HepG2 (cell line): ENCODE data around the gene SLC2A8. TPM values are rescaled to one million over a fixed set of nuclear protein-coding genes. Genes with fewer than 3 reads are reported as not detected.

Source experiments
- CBX5 ChIP-seq: sonication (generic); formaldehyde crosslinking; IDR thresholded peaks from 2 replicates; pipeline ENCODE4 v1.4.0; 2020; ENCODE audit warnings: missing genetic modification reagents, borderline replicate concordance
- FUBP1 ChIP-seq: sonication (generic); formaldehyde crosslinking; IDR thresholded peaks from 2 replicates; pipeline ENCODE4 v1.5.1; 2020; ENCODE audit warnings: missing genetic modification reagents, mild to moderate bottlenecking, borderline replicate concordance
- GFI1 ChIP-seq: sonication (generic); formaldehyde crosslinking; IDR thresholded peaks from 2 replicates; pipeline ENCODE4 v1.5.0; 2020; ENCODE audit warnings: missing genetic modification reagents, mild to moderate bottlenecking, borderline replicate concordance
- KLF6 ChIP-seq: IDR thresholded peaks from 2 replicates; pipeline ENCODE4 v1.8.0; 2016; ENCODE audit warnings: missing biosample characterization, missing genetic modification reagents
- MAFF ChIP-seq: IDR thresholded peaks from 2 replicates; pipeline ENCODE4 v1.6.1; 2011; ENCODE audit warnings: low read depth, low read length, improper control_type of control experiment
- MATR3 ChIP-seq: sonication (generic); formaldehyde crosslinking; IDR thresholded peaks from 2 replicates; pipeline ENCODE4 v1.4.0; 2020; ENCODE audit warnings: missing genetic modification reagents
- MED13 ChIP-seq: sonication (generic); formaldehyde crosslinking; IDR thresholded peaks from 2 replicates; pipeline ENCODE4 v1.5.0; 2020; ENCODE audit warnings: missing genetic modification reagents
- NR2F6 ChIP-seq, 2 experiments: IDR thresholded peaks; 2 replicates each; pipeline ENCODE4 v1.6.1; 2016; ENCODE audit warnings: antibody characterized with exemption in 1 of 2, mild to moderate bottlenecking in 1 of 2
- REPIN1 ChIP-seq: sonication (generic); formaldehyde crosslinking; IDR thresholded peaks from 2 replicates; pipeline ENCODE4 v1.8.0; 2022; ENCODE audit warnings: missing genetic modification reagents, low read depth, mild to moderate bottlenecking, borderline replicate concordance
- SATB2 ChIP-seq: sonication (generic); formaldehyde crosslinking; IDR thresholded peaks from 2 replicates; pipeline ENCODE4 v1.5.0; 2020; ENCODE audit warnings: missing genetic modification reagents
- THAP7 ChIP-seq: sonication (generic); formaldehyde crosslinking; IDR thresholded peaks from 2 replicates; pipeline ENCODE4 v1.8.1; 2023; ENCODE audit warnings: mild to moderate bottlenecking, missing genetic modification reagents
- THAP8 ChIP-seq: sonication (generic); formaldehyde crosslinking; IDR thresholded peaks from 2 replicates; pipeline ENCODE4 v1.5.1; 2020; ENCODE audit warnings: missing genetic modification reagents, mild to moderate bottlenecking, borderline replicate concordance
- THAP9 ChIP-seq: sonication (generic); formaldehyde crosslinking; IDR thresholded peaks from 2 replicates; pipeline ENCODE4; 2020; ENCODE audit warnings: missing genetic modification reagents, mild to moderate bottlenecking, borderline replicate concordance
- TP53 ChIP-seq: sonication (generic); formaldehyde crosslinking; conservative IDR thresholded peaks from 2 replicates; pipeline ENCODE4 v1.4.0; 2020; ENCODE audit warnings: missing genetic modification reagents
- ZBTB44 ChIP-seq: sonication (generic); formaldehyde crosslinking; IDR thresholded peaks from 2 replicates; pipeline ENCODE4 v1.4.0; 2020; ENCODE audit warnings: missing genetic modification reagents
- ZFP1 ChIP-seq: IDR thresholded peaks from 2 replicates; pipeline ENCODE4 v1.6.1; 2016
- ZNF24 ChIP-seq: fragments of 450-650 bp; IDR thresholded peaks from 2 replicates; pipeline ENCODE4 v1.6.1; 2017; ENCODE audit warnings: antibody characterized with exemption, mild to moderate bottlenecking
- ZNF274 ChIP-seq: sonication (generic); formaldehyde crosslinking; IDR thresholded peaks from 2 replicates; pipeline ENCODE4 v1.5.1; 2020; ENCODE audit warnings: mild to moderate bottlenecking, missing genetic modification reagents
- ZNF414 ChIP-seq: sonication (generic); formaldehyde crosslinking; IDR thresholded peaks from 2 replicates; pipeline ENCODE4 v1.5.0; 2020; ENCODE audit warnings: missing genetic modification reagents
- ZNF773 ChIP-seq: sonication (generic); formaldehyde crosslinking; IDR thresholded peaks from 2 replicates; pipeline ENCODE4 v1.4.0; 2020; ENCODE audit warnings: missing genetic modification reagents, borderline replicate concordance
- ZSCAN9 ChIP-seq: IDR thresholded peaks from 2 replicates; pipeline ENCODE4 v1.6.1; 2016; ENCODE audit warnings: borderline replicate concordance
- polyA plus RNA-seq, 8 experiments: library from polyadenylated mRNA; depleted of rRNA in 3 of 8; stranded (reverse) in 7 of 8; unstranded in 1 of 8; fragments of >200 nt; fragmentation: Illumina TruSeq in 4 of 8; extraction: Trizol in 4 of 8; gene quantifications; 2 replicates each; pipeline versions ENCODE4 v1.2.1 to v1.2.3, GENCODE V29; 2011 to 2016; ENCODE audit warnings: low read depth in 4 of 8, missing spikeins in 1 of 8, mixed read lengths in 1 of 8; ENCODE audit not compliant: insufficient read depth in 1 of 8
- total RNA-seq, 5 experiments: library from RNA; depleted of rRNA; stranded (reverse); fragments of >200 nt; fragmentation: Illumina TruSeq; extraction: Trizol; gene quantifications; 2 replicates each; pipeline ENCODE4 v1.2.3, GENCODE V29; 2016; ENCODE audit warnings: low read depth in 1 of 5

SLC2A8 gene
- total and polyA plus RNA-seq, 2 of the 13 experiments (the other 11 are each of a cell fraction or from before 2014, with no cell fraction given) = 22.6 to 48.6 TPM

GRCh38 chr9:127423934-127424675 lies 27.1 kb downstream of the SLC2A8 start, which contains the start of gene ZNF79 (continued):
- peak; percentile 85; the same call in 1 of the 2 replicates for TF ChIP-seq THAP9 (CRISPR knock-in tag)
- no peak for TF ChIP-seq ZBTB44 (CRISPR knock-in tag)
- no peak for TF ChIP-seq MATR3 (CRISPR knock-in tag)
- TF ChIP-seq THAP7 (CRISPR knock-in tag) = 0 out of 2 replicates have a peak, but pooled peaks have one; percentile 38
- TF ChIP-seq ZNF274 (CRISPR knock-in tag) = no peak; the same call in 1 of the 2 replicates
- 0 out of 2 replicates have a peak, but pooled peaks have one; percentile 46 for TF ChIP-seq ZSCAN9 (CRISPR knock-in tag)
- TF ChIP-seq THAP8 (CRISPR knock-in tag) = no peak
- TF ChIP-seq SATB2 (CRISPR knock-in tag) = no peak
- no peak for TF ChIP-seq MED13
- TF ChIP-seq ZNF414 = 0 out of 2 replicates have a peak, but pooled peaks have one; percentile 35
- TF ChIP-seq ZFP1 (CRISPR knock-in tag) = no peak
- peak; percentile 2; the same call in 1 of the 2 replicates for TF ChIP-seq MAFF
- no peak for TF ChIP-seq ZNF24
- TF ChIP-seq TP53 = 0 out of 2 replicates have a peak, but pooled peaks have one; percentile 84
- TF ChIP-seq ZNF773 = no peak
- no peak for TF ChIP-seq NR2F6 (IDR thresholded peaks at IDR 0.05)
- TF ChIP-seq NR2F6 (CRISPR knock-in tag; IDR thresholded peaks at IDR 0.05) = 0 out of 2 replicates have a peak, but pooled peaks have one; percentile 11
- peak; percentile 69; the same call in 1 of the 2 replicates for TF ChIP-seq GFI1 (CRISPR knock-in tag)
- 0 out of 2 replicates have a peak, but pooled peaks have one; percentile 55 for TF ChIP-seq KLF6 (CRISPR knock-in tag)
- TF ChIP-seq FUBP1 (CRISPR knock-in tag) = no peak
- TF ChIP-seq CBX5 (CRISPR knock-in tag) = no peak
- peak; percentile 56; the same call in 1 of the 2 replicates for TF ChIP-seq REPIN1 (CRISPR knock-in tag)
